NCI-H82 treated with DMSO at 0.1 percent for 48 hours (cell line): Measurements from ENCODE around the gene CCDC122.

ENCODE experiments used
- DNase-seq: peaks from one replicate; lab custom pipeline; 2025; ENCODE audit not compliant: unreplicated experiment; lab: John Stamatoyannopoulos, UW

CCDC122 gene

DNA sequence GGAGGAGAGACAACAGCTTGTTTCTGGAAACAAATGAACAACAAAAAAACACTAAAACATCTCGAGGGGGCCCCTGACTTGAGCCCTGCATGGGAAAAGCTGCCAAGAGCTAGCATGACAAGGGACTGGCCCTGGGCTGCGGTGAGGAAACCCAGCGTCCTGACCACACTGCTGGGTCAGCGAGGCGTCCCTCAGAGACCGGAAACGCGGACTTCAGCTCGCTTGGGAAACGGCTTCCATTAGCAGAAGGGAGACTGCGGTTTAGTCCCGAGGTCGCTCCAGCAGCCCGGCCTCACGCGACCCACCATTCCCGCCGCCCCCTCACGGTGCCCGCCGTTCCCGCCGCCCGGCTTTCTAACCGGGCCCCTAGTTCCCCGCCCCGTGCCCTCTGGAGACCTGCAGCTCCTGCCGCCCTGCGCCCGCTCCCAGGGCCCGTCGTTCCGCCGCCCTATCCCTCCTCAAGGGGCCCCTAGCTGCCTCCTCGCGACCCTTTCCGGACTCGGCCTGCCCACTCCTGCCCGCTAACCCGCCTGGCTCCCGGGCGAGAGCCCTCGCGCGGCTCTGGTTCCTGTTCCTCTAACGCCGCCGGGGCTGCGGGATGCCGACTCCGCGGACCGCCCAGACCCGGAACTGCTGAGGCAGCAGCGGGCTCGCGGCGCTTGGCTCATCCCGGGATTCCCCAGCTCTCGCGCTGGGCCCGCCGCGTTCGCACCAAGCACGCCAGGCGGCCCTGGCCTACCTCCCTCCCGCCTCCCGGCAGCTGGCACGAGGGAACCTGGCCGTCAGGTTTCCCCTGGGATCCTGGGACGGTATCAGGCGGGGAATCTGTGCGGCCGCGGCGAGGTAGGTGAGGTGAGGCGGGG lies at the start of gene CCDC122:
Gene CCDC122, minus strand, starts transcription at position 849 of the 863 bp plus-strand sequence. CDS start 10,364 bp downstream, outside the sequence.
- DNase-seq: no peak

DNA sequence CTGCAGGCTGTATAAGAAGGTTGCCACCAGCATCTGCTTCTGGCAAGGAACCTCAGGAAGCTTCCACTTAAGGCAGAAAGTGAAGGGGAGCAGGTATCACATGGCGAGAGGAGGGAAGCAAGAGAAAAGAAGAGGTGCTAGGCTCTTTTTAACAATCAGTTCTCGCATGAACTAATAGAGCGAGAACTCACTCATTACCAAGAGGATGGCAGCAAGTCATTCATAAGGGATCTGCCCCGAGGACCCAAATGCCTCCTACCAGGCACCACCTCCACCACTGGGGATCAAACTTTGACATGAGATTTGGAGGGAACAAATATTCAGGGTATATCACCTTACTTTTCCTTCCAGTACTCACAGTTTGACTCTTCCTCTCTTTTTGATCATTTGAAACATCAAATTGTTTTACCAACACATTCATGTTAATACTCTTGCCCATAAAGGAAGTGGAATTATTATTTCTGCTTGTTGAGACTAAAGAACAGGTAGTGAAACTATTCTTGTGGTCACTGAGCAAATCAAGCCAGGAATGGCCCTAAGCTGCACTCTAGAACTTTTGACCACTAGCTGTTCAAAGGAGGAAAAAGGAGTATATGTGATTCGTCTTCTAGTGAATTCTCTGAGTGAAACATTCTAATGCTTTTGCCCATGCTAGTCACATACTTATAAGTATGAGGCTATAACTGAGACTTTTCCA lies 45.2 kb upstream of the CCDC122 start:
- no peak for DNase-seq

DNA sequence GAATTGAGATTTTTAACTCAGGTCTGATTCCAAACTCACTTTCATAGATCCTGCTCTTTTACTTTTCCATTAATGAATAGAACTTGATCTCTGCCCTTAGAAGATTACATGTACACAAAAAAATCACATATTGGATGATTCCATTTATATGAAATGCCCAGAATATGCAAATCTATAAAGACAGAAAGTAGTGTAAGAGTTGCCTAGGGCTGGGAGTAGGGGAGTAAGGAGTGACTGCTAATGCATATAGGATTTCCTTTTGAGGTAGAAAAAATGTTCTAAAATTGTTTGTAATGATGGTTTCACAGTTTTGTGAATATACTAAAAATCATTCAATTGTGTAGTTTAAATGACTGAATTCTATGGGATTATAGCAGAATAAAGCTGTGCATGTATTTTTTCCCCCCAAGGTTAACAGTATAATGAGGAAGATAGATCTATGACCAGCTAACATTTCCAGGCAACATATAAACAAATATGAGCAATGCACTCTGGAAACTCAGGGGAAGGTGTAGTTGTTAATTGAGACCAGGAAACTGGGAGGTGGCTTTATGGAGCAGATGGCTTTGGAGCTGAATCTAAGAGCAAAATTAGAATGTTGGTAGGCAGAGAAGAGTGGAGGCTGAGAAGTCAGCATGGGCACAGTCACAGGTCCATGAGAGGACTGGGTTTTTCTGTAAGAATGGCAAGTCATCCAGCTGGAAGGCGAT lies 41.6 kb upstream of the CCDC122 start:
- no peak for DNase-seq

DNA sequence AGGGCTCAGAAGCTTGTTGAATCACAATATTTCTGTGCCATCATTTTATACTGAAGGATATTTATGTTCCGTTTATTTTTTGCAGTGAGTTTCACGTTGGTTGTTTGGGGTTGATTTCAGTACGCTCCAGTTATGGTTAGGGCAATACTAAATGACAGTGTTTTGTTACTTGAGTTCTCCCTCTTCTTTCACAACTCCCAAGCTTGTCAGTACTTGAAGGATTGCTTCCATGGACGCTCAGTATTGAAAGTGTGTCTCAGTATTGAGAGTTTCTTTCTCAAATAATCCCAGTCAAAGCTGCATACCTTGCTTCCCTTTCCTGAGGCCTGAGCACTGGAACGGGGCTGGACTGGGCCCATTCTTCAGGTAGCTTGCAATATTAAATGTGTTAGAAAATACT lies 39.1 kb upstream of the CCDC122 start:
- no peak for DNase-seq

DNA sequence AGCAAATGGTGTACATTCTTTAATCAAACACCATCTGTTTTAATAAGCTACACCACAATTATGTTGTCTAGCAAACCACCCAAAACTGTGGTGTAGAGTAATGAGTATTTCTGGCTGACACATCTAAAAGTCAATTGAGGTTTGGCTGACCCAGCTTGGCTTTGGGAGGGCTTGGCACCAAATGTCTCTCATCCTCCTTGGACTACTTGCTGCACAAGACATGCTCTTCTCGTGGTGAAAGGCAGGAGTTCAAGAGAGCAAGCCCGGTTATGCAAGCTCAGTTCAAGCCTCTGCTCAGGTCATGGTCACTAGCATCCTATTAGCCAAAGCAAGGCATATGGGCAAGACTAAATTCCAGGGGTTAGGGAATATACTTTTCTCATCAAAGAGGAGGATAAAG lies 37.3 kb upstream of the CCDC122 start:
- DNase-seq: no peak

DNA sequence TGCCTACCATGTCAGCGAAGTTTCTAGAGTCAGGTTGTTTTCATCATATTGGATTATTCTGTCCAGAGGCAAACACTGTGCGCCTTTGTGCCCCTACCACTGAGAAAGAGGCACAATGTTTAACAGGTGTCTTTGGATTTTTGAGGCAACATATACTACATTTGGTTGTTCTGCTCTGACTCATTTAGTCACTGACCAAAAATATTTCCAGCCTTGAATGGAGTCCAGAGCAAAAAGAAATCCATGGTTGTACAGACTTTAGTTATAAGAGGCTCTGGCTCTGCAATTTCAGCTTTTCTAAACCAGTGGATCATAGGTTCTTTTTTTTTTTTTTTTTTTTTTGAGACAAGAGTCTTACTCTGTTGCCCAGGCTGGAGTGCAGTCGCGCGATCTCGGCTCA lies 35.9 kb upstream of the CCDC122 start:
- no peak for DNase-seq

DNA sequence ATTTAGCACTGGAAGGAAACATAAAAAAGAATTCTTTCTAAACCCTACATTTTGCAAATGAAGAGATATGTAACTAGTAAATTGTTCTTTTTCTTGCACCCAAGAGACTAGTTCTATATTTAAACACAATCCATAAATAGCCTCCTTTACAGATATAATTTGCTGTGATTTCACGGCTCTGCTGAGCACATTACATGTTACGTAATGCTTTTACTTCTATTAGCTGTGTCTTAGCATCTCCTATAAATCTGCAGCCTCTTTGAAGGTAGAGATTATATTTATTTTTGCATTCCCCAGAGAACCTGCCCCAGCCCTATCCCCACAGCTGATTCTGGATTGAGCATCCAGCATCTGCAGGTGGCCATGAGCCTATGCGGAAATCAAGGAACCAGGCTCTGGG lies 32.3 kb upstream of the CCDC122 start:
- no peak for DNase-seq

DNA sequence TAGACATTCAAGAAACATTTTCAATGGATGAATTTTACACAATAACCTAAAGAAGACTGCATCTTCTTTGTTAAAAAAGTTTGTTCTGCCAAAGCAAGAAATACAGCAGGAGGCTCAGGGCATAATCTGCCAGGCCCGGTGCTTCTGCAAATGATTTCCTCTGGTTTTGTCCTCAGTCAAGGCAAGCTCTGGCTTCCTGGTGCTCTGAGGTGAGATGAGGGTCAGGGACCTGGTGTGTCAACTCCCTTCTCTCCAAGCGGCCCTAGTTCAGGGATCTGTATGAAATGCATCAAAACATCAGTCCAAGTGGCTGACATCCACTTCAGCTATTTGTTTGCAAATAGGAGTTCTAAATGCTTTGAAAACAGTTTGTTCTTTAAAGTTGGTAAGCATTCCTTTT lies 31.7 kb upstream of the CCDC122 start:
- DNase-seq: no peak

DNA sequence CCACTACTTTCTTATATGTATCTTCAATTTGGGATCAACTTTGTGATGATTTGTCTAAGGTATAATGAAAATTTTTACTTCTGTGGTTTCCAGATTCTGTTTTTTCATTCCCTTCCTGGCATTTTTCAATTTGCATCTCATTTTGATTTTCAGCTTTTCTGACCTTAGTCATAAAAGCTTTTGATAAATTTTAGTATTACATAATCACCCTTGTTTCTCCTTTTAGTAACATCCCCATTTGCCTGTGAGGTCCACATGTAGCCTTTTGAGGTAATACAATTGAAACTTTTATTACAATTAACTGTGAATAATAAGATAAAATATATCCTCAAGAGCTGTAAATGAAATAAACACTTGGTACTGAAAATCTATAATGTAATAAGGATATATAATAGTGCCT lies 31.3 kb upstream of the CCDC122 start:
- DNase-seq: no peak

DNA sequence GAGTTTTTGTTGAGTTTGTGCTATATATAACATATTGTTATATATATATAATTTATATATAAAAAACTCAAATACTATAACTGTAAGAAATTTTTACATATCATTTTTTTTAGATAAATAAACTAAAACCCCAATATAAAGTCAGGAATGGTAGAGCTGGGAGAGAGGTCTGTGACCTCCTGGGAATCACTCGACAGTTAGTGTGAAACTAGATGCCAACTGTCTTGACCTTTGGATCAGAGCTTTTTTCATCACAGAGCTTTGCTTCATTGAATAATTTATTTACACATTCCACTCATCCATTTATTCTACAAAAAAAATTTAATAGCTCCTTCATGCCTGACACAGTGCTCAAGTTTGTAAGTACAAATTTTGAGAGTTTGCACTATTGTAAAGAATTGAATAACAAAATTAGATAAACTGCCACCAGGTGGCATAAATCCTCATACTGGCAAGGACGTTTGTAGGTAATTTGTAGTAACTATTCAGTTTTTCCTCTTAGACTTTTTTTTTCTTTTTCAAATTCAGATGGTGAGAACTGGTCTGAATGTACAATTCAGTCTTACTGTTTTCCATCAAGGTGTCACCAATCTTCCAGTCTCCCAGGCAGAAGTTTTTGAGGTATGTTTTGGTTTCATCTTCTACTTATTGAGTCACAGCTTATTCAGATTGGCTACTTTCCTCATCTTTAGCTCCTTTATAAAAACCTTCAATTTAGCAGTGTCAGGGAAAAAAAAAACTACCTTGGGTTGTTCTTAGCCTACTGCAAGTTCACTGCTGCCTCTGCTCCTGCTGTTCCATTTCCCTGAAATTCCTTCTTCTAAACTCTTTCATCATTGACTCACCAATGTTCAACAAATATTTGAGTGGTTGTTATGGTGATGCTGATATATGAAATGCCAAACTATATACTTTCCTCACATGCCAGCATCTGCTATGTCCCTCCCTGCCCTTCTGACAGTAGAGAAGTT lies 28.9 kb upstream of the CCDC122 start:
- DNase-seq: no peak

DNA sequence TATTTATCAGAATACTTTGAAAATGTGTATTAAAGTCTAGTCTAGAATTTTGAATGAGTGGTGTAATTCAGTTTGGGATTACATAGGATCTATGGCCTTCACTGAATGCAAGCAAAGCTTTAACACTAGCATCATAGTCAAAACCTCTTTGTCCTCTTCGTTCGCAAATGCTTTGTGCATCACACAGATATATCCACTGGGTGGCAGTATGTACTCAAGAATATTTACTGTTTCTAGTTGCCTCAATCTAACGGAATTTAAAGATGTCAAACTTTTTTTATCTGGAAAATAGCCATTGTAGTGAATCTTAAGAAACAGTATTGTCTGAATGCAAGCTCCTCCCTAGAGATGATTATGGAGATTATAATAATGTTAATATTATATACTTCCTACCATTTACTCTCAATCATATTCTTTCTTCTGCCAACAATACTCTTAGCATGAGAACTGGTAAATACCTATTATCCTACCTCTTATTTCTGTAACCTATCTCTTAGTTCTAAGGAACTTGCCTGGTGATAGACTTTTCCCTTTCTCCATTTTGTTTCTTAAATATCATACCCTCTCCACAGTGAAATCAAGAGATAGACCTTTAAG lies 26.0 kb upstream of the CCDC122 start:
- peak; percentile 51 for DNase-seq

DNA sequence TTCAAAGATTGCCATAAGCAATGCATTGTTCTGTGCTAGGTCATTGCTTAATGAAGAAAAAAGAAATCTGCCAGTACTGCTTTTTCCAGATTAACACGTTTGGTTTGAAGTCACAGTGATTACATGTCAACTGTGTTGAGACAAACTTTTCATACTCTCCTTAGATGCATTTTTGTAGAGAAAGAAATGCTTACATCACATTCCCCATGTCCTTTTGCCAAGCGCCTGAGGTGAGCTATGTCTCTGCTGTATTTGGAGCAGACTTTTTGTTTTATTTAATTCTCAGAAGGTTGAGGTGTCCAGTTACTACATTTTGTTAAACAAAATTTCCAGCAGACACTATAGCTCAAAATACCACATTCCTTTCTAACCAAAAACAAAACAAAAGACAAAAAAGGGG lies 16.4 kb upstream of the CCDC122 start:
- DNase-seq: no peak

DNA sequence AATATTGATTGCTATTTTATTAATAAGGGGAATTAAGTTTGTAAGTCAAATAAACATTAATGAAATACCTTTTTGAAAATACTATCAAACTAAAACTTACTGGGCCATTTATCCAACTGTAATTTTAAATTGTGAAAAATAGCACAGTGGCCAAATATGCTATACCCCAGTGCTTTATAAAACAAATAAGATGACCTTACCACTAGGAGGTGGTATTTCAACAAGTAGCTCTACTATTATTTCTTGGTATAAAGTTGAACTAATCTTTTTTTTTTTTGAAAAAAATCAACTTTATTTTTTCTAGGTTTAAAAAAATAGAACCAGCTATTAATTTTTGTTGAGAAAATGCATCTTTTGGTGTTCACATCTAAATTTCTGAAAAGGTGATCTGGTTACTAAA lies 14.9 kb upstream of the CCDC122 start:
- no peak for DNase-seq

DNA sequence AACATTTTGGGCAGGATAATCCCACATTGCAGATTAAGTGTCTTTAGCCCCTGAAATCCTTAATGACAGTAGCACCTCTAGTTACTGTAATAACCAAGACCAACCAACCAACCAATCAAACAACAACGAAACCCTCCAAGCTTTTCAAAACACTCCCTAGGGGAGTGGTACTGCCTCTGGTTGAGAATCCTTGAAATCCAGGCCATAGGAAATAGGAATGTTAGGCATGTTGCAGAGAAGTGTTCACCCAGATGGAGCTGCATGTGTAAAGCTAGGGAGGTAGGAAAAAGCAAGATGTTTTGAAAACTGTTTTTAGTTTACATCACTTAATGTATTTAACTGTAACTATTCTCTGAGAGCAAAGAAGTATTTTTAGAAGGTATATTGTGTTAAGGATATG lies 4.7 kb upstream of the CCDC122 start:
- DNase-seq: no peak

DNA sequence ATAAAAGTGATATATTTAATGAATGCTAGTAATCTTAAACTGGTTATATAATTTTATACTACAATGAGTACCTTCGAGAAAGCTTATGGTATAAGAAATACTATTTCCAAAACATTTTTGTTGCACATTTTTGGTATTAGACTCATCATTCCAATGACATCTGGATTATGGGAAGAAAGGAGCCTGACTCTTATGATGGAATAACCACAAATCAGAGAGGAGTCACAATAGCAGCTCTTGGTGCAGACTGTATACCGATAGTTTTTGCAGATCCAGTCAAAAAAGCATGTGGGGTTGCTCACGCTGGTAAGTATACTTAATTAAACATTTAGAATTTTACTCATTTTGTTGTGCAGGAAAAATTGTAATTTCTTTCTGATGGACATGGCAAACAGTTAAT lies 4.1 kb upstream of the CCDC122 start:
- DNase-seq: no peak

DNA sequence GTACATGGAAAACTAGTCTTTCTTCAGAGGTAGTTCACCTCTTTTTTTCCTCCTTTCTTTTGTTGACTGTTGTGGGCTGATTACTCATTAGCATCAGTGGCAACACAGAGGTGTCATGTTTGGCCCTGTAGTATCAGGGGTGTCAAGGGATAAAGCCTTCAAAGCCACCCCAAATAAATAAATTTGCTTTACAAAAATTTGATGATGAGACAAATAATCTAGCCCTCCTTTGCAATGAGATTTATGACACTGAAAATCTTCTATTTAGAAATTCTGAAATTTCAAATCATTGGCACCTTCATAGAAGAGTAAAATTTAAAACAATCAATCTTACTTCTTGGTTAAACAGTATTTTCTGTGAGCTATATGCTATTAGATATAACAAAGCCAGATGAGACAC lies 2.0 kb upstream of the CCDC122 start:
- DNase-seq: no peak

DNA sequence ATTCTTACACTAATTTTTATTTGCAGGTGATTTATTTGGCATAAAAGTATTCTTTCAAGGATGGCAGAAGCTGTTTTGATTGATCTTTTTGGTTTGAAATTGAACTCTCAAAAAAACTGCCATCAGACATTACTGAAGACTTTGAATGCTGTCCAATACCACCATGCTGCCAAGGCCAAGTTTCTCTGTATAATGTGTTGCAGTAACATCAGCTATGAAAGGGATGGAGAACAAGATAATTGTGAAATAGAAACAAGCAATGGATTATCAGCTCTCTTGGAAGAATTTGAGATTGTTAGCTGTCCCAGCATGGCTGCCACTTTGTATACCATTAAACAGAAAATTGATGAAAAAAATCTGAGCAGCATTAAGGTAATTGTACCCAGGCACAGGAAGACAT lies 1.4 kb upstream of the CCDC122 start:
- no peak for DNase-seq

DNA sequence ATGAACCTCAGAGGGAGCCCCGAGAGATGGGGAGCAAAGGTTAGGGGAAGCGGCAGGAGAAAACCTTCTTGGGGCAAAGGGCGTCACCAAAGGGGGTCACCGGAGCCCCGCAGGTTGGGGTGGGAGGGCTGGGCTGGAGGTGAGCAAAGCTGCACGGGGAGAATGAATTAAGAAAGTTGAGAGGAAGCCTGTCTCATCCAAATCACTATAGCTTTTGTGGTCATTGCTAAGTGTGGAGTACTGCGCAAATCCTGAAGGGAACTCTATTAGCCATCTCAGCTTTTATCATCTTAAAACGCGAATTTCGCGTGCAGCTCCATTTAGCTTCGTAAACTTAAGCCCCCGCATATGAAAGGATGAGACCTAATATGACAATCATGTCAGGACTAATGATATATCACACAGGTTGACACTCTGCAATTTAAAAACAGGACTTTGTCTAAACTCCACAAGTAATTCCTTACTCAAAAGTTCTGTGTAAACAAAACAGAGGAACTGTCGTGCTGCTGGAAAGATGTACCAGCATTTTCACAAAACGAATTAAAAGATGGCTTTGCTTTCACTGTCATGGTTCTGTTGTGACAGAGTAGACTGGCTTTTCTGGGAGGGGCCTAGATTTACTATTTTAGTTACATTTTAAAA lies 795 bp upstream of the CCDC122 start:
- no peak for DNase-seq

DNA sequence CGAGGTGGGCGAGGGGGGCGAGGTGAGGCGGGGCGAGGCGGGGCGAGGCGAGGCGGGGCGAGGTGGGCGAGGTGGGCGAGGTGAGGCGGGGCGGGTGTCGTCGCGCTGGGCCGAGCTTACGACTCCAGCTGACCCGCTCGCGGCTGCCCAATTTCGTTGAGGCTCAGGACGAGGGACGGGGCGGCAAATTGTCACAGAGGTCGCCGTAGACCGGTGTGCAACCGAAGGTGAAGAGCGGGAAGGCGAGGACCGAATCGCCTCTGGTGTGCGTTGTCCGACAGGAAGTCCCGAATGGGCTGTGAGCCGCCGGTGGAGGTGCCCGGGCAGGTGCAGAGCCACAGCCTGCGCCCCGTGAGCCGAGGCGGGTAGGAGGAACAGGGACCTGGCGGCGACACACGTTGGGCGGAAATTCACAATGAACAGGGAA lies 228 bp upstream of the CCDC122 start, which contains the start of gene LACC1:
Gene LACC1, plus strand, starts transcription at position 150 of the 427 bp plus-strand sequence. CDS start 1,082 bp downstream, outside the sequence.
- no peak for DNase-seq

DNA sequence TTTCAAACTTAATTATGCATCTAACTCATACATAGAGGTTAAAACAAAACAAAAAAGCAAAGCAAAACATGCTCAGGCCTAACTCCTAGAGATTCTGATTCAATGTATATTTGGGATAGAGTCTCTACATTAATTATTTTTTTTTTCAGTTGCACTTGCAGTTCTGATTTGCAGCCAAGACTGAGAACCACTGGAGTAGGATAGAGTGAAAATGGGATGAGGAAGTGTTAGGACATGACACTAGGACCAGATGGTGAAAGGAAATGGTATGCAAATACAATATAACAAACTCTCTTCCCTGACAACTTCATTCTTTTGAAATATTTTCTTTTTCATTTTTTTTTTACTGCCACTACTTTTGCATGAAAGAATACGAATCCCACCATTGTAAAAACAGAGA lies 1.8 kb downstream of the CCDC122 start:
- DNase-seq: no peak
